Neural cell (in vitro differentiated cells): Measurements from ENCODE around the gene CEMIP. TPM values are rescaled to one million over a fixed set of nuclear protein-coding genes. Genes with fewer than 3 reads are reported as not detected.

Source experiments
- H2AFZ ChIP-seq: fragments of 200-600, 300-800 bp; sonication (generic), shearing (Covaris generic); 2 replicates; pipeline ENCODE4 v1.6.0; 2014; ENCODE audit warnings: low read depth, mild to moderate bottlenecking, antibody characterized with exemption, low read length, moderate library complexity
- H3F3A ChIP-seq: fragments of 200-600 bp; shearing (Covaris generic); 2 replicates; pipeline ENCODE4 v1.6.1; 2016; ENCODE audit warnings: mild to moderate bottlenecking, moderate library complexity, mixed read lengths, antibody characterized with exemption, low read length; ENCODE audit not compliant: insufficient read depth, poor library complexity, severe bottlenecking
- H3K27ac ChIP-seq: fragments of 200-600, 300-800 bp; sonication (generic), shearing (Covaris generic); 2 replicates; pipeline ENCODE4 v1.5.1; 2014; ENCODE audit warnings: mild to moderate bottlenecking, low read length, moderate library complexity
- H3K27me3 ChIP-seq: fragments of 300-800, 200-600 bp; sonication (generic), shearing (Covaris generic); 2 replicates; pipeline ENCODE4 v1.6.0; 2014; ENCODE audit warnings: mild to moderate bottlenecking, low read depth, low read length, moderate library complexity; ENCODE audit not compliant: insufficient read depth
- H3K36me3 ChIP-seq: fragments of 300-800, 200-600 bp; sonication (generic), shearing (Covaris generic); 2 replicates; pipeline ENCODE4 v1.5.1; 2014; ENCODE audit warnings: mild to moderate bottlenecking, antibody characterized with exemption, low read length, moderate library complexity; ENCODE audit not compliant: insufficient read depth
- H3K4me2 ChIP-seq: fragments of 300-800, 200-600 bp; sonication (generic), shearing (Covaris generic); 2 replicates; pipeline ENCODE4 v1.6.0; 2014; ENCODE audit warnings: mild to moderate bottlenecking, low read length
- H3K4me3 ChIP-seq: fragments of 300-800, 200-600 bp; sonication (generic), shearing (Covaris generic); 2 replicates; pipeline ENCODE4 v1.5.1; 2014; ENCODE audit warnings: mild to moderate bottlenecking, low read length, moderate library complexity
- H3K79me2 ChIP-seq: fragments of 200-600 bp; shearing (Covaris generic); replicated peaks from 2 replicates; pipeline ENCODE4 v1.6.0; 2014; ENCODE audit warnings: mild to moderate bottlenecking, low read length, moderate library complexity; ENCODE audit not compliant: insufficient read depth
- H3K9ac ChIP-seq: fragments of 300-800, 200-600 bp; sonication (generic), shearing (Covaris generic); 2 replicates; pipeline ENCODE4 v1.6.1; 2016; ENCODE audit warnings: mild to moderate bottlenecking, low read length, mixed read lengths
- H3K9me2 ChIP-seq: fragments of 200-600 bp; shearing (Covaris generic); 2 replicates; pipeline ENCODE4 v1.6.1; 2016; ENCODE audit warnings: mild to moderate bottlenecking, low read length, mixed read lengths; ENCODE audit not compliant: insufficient read depth
- H3K9me3 ChIP-seq: fragments of 200-600, 300-800 bp; sonication (generic), shearing (Covaris generic); 2 replicates; pipeline ENCODE4 v1.6.1; 2016; ENCODE audit warnings: mild to moderate bottlenecking, mixed run types, low read length, moderate library complexity, mixed read lengths
- H4K20me1 ChIP-seq: fragments of 200-600 bp; shearing (Covaris generic); 2 replicates; pipeline ENCODE4 v1.6.1; 2016; ENCODE audit warnings: mild to moderate bottlenecking, mixed run types; ENCODE audit not compliant: insufficient read depth
- EP300 ChIP-seq: fragments of 450-650 bp; conservative IDR thresholded peaks from 2 replicates; pipeline ENCODE4 v1.6.1; 2014; ENCODE audit warnings: antibody characterized with exemption, mild to moderate bottlenecking, moderate library complexity; ENCODE audit not compliant: poor library complexity, severe bottlenecking
- EZH2 ChIP-seq: fragments of 200-600, 300-800 bp; shearing (Covaris generic), sonication (generic); IDR thresholded peaks from 2 replicates; pipeline ENCODE4 v1.6.1; 2014; ENCODE audit warnings: antibody characterized with exemption, low read length, borderline replicate concordance, mild to moderate bottlenecking; ENCODE audit not compliant: insufficient read depth, poor library complexity, severe bottlenecking
- MXI1 ChIP-seq: fragments of 450-650 bp; conservative IDR thresholded peaks from 2 replicates; pipeline ENCODE4 v1.6.1; 2014; ENCODE audit warnings: antibody characterized with exemption, mild to moderate bottlenecking; ENCODE audit not compliant: poor library complexity, severe bottlenecking
- POLR2AphosphoS5 ChIP-seq: IDR thresholded peaks from 2 replicates; pipeline ENCODE4 v1.6.1; 2012
- RAD21 ChIP-seq: fragments of 450-650 bp; conservative IDR thresholded peaks from 2 replicates; pipeline ENCODE4 v1.6.1; 2014; ENCODE audit warnings: antibody characterized with exemption, mild to moderate bottlenecking, moderate library complexity
- SMC3 ChIP-seq: fragments of 450-650 bp; conservative IDR thresholded peaks from 2 replicates; pipeline ENCODE4 v1.6.1; 2014; ENCODE audit warnings: antibody characterized with exemption, mild to moderate bottlenecking, moderate library complexity; ENCODE audit not compliant: poor library complexity
- TAF1 ChIP-seq: IDR thresholded peaks from 2 replicates; pipeline ENCODE4 v1.6.1; 2012; ENCODE audit warnings: low read depth
- polyA plus RNA-seq: library from polyadenylated mRNA; depleted of rRNA; stranded (reverse); fragments of >200 nt; gene quantifications from 2 replicates; pipeline ENCODE4 v1.2.3, GENCODE V29; 2014
- TF ChIP-seq, protein P1 (sequence below): fragments of 450-650 bp; IDR thresholded peaks from 2 replicates; pipeline ENCODE4 v1.5.1; 2014; ENCODE audit warnings: antibody characterized with exemption, mild to moderate bottlenecking, moderate library complexity; ENCODE audit not compliant: poor library complexity, severe bottlenecking
- TF ChIP-seq, protein P2 (sequence below): IDR thresholded peaks from 2 replicates; pipeline ENCODE4 v1.6.1; 2012; ENCODE audit warnings: borderline replicate concordance

Gene CEMIP
- polyA plus RNA-seq, 1 donor from 2014 or later, result 0.04 TPM

DNA sequence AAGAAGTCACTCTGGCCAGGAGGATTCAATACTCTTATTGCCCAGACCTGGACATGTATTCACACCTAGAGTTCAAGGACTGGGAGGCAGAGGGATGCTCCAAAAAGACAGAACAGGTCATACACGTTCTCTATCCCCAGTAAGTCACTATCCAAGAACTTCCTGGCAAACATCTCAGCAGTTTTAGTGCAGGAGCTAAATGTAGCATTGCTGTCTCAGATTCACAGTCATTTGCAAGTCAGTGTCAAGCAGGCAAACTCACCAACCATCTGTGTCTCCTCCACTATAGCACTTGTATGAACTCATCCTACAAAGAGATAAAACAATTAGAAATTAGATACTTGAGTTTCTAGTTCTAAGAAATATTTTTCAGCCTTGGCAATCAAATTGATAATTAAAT is 45.7 kb upstream of the CEMIP start:
- Histone ChIP-seq H2AFZ (no peak overlapping the region), H4K20me1 (no peaks in the 10 kb centered on the region), H3K79me2 (no peaks in the 10 kb centered on the region), H3F3A (peaks cover 3% of the 10 kb centered on the region), H3K27me3 (no peaks in the 10 kb centered on the region), H3K27ac (no peak overlapping the region), H3K4me3 (no peak overlapping the region), H3K9ac (no peak overlapping the region), H3K9me2 (no peaks in the 10 kb centered on the region), H3K36me3 (no peaks in the 10 kb centered on the region), H3K9me3 (no peaks in the 10 kb centered on the region), H3K4me2 (no peak overlapping the region)
- TF ChIP-seq TAF1, result no peak
- TF ChIP-seq SMC3, result no peak
- TF ChIP-seq RAD21, result no peak
- TF ChIP-seq EZH2, result no peak
- TF ChIP-seq, protein P1, sequence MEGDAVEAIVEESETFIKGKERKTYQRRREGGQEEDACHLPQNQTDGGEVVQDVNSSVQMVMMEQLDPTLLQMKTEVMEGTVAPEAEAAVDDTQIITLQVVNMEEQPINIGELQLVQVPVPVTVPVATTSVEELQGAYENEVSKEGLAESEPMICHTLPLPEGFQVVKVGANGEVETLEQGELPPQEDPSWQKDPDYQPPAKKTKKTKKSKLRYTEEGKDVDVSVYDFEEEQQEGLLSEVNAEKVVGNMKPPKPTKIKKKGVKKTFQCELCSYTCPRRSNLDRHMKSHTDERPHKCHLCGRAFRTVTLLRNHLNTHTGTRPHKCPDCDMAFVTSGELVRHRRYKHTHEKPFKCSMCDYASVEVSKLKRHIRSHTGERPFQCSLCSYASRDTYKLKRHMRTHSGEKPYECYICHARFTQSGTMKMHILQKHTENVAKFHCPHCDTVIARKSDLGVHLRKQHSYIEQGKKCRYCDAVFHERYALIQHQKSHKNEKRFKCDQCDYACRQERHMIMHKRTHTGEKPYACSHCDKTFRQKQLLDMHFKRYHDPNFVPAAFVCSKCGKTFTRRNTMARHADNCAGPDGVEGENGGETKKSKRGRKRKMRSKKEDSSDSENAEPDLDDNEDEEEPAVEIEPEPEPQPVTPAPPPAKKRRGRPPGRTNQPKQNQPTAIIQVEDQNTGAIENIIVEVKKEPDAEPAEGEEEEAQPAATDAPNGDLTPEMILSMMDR, result no peak
- TF ChIP-seq, protein P2, sequence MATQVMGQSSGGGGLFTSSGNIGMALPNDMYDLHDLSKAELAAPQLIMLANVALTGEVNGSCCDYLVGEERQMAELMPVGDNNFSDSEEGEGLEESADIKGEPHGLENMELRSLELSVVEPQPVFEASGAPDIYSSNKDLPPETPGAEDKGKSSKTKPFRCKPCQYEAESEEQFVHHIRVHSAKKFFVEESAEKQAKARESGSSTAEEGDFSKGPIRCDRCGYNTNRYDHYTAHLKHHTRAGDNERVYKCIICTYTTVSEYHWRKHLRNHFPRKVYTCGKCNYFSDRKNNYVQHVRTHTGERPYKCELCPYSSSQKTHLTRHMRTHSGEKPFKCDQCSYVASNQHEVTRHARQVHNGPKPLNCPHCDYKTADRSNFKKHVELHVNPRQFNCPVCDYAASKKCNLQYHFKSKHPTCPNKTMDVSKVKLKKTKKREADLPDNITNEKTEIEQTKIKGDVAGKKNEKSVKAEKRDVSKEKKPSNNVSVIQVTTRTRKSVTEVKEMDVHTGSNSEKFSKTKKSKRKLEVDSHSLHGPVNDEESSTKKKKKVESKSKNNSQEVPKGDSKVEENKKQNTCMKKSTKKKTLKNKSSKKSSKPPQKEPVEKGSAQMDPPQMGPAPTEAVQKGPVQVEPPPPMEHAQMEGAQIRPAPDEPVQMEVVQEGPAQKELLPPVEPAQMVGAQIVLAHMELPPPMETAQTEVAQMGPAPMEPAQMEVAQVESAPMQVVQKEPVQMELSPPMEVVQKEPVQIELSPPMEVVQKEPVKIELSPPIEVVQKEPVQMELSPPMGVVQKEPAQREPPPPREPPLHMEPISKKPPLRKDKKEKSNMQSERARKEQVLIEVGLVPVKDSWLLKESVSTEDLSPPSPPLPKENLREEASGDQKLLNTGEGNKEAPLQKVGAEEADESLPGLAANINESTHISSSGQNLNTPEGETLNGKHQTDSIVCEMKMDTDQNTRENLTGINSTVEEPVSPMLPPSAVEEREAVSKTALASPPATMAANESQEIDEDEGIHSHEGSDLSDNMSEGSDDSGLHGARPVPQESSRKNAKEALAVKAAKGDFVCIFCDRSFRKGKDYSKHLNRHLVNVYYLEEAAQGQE, result no peak

GRCh38 chr15:80735344-80735743 is 43.8 kb upstream of the CEMIP start:
- H3K4me3 ChIP-seq, result no peak overlapping the region
- H3K9me2 ChIP-seq, result no peaks in the 10 kb centered on the region
- H3F3A ChIP-seq, result peaks cover 3% of the 10 kb centered on the region
- no peak overlapping the region for H3K4me2 ChIP-seq
- no peak overlapping the region for H3K9ac ChIP-seq
- H3K36me3 ChIP-seq, result no peaks in the 10 kb centered on the region
- no peaks in the 10 kb centered on the region for H4K20me1 ChIP-seq
- H3K9me3 ChIP-seq, result no peaks in the 10 kb centered on the region
- no peak overlapping the region for H3K27ac ChIP-seq
- TF ChIP-seq POLR2AphosphoS5 (no peak), EZH2 (no peak), MXI1 (no peak), SMC3 (no peak), TAF1 (no peak), RAD21 (no peak), EP300 (no peak)
- TF ChIP-seq, protein P1, result no peak
- TF ChIP-seq, protein P2, result no peak
- H3K79me2 ChIP-seq, result no peaks in the 10 kb centered on the region
- no peaks in the 10 kb centered on the region for H3K27me3 ChIP-seq
- no peak overlapping the region for H2AFZ ChIP-seq
